Umbilical cord (tissue), 2 donors: ENCODE results near the gene RGS1. TPM values are rescaled to one million over a fixed set of nuclear protein-coding genes. Genes with fewer than 3 reads are reported as not detected.

ENCODE experiments used
- DNase-seq: peaks from one replicate; pipeline ENCODE4 v3.0.0-alpha.2; 2015; ENCODE audit warnings: low spot score
- total RNA-seq: library from RNA; depleted of rRNA; stranded (reverse); fragments of >200 nt; gene quantifications from one replicate; pipeline ENCODE4 v1.2.3, GENCODE V29; 2014; ENCODE audit warnings: low replicate concordance; ENCODE audit not compliant: insufficient read depth

The RGS1 gene, protein sequence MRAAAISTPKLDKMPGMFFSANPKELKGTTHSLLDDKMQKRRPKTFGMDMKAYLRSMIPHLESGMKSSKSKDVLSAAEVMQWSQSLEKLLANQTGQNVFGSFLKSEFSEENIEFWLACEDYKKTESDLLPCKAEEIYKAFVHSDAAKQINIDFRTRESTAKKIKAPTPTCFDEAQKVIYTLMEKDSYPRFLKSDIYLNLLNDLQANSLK
- total RNA-seq, result 84.7 TPM

DNA sequence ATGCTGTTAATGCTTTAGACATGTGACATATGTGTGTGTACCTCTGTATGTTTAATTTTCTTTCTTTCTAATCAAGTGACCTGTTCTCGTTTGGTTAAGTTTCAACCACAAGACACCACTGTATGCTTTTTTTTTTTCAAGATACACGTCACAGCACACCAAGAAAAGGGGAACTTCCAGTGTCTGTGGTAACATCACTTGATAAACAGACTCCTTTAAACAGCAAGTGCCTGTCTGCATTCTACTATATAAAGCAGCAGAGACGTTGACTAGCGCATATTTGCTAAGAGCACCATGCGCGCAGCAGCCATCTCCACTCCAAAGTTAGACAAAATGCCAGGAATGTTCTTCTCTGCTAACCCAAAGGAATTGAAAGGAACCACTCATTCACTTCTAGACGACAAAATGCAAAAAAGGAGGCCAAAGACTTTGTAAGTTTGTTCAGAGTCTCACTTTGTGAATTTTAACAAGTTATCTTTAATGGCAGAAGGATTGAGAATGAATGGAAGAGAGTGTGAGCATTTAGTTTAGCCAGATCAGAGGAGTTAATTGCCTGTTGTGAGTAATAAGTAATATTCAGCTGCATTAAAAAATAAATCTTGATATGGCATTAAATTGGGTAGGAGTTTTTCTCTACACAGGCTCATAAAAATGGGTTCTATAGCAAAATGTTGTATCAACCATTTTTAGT lies at the start of gene RGS1:
TSS of gene RGS1 (plus strand) at position 275 of the 691 bp plus-strand sequence. CDS start at position 295, 20 bp downstream.
- peak; percentile 43 for DNase-seq

DNA sequence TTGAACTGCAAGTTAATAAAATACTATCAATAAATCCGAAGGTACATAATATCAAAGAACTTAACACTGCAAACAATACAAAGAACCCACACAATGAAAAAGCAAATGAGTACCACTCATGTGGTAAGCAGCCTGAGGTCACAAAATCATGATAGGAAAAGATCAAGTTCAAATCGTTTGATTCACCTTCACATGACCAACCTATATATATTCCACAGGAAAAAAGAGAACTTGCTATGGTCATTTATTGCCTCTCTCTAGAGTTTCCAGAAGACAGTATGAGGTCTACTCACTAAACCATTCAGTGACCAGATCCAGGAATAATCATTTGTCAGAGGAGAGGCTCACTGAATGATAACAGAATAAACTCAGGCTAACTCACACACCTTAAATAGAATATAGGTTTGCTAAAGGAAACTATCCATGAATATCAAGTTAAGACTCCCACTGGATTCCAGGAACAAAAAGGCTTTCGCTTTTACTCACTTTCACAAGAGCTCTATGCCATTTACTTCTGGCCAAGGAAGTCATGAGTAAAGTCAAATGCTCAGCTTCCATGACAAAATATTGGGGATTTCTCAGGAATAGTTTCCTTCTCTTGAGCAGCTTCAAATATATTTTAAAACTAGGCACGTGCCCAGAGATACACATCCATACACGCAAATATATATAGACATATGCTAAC lies 48.3 kb upstream of the RGS1 start:
- DNase-seq, result no peak

DNA sequence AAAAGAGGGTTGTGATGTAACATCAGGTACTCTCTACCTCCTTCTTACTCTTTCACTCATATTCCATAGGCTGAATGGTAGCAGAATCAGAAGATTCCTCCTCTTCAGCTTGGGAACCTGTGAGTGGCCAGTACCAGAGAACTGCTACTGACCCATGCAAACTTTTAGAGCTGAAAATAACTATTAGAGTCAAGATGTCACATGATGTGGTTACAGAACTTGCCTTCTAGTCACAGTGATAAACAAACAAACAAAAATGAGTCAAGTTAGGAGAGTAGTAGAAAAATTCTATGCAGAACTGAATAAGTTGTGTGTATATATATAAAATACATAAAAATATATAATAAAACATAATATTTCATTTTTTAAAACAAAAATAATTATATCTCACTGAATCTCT lies 47.6 kb upstream of the RGS1 start:
- no peak for DNase-seq

DNA sequence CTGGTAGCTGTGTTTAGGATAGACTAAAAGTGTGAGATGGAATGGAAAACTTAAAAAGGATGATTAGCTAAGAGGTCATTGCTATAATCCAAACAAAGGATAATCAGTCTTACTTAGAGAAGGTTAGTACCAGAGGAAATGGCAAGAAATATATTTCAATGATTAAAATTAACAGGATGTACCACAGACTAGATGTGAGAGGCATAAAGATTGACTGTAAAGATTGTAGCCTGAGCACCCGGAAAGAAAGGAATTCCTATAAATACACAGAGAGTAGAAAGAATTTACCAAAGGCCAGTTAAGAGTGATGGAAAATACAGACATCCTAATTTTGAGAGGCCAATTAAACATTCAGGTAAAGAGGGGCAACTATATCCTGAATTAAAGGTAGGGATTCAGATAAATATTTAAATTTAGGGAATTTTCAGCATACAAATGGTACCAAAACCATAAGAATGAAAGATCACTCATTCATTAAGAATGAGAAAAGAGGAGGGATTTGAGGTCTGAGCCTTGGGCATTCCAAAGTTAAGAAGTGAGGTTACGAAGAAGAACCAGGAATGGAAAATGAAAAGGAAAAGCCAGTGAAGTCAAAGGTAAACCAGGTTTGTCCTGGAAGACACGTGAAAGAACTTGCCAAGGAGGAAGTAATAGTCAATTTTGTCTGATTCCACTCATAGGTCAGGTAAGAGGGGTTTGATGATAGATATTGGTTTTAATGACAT lies 46.4 kb upstream of the RGS1 start:
- DNase-seq, result no peak

DNA sequence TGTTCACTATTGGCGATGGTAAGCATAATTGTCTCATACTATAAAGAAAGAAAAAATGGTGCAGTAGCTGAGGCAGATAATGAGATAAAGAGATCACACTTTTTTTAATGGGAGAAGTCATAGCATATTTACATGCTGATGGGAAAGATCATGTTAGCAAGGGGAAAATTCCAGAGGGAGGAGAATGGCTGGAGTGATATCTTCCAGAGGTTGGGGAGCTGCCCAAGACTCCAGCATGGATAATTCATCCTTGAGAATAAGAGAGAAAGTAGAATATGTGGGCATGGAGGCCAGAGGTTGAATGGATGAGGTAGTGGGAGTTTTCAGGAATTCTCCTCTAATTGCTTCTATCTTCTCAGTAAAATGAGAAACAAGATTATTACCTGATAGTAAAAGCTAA lies 45.8 kb upstream of the RGS1 start:
- DNase-seq, result peak; percentile 62

DNA sequence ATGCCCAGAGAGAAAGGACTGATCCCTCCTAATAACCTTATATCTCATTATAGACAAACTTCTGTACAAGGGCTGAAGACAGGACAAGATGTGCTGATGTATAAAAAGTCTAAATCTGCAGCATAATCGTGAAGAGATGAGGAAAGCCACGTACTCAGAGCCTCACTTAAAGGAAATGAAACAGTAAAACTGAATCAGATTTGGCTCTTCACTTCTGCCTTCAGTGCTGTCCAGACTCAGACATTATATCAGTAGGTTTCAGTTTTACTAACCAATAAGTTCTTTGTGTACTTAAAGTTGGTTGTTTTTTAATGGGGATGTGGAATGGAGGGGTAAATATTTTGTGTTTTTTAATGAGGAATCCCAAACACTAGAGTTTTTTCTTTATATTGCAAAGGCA lies 45.3 kb upstream of the RGS1 start:
- DNase-seq, result peak; percentile 86

DNA sequence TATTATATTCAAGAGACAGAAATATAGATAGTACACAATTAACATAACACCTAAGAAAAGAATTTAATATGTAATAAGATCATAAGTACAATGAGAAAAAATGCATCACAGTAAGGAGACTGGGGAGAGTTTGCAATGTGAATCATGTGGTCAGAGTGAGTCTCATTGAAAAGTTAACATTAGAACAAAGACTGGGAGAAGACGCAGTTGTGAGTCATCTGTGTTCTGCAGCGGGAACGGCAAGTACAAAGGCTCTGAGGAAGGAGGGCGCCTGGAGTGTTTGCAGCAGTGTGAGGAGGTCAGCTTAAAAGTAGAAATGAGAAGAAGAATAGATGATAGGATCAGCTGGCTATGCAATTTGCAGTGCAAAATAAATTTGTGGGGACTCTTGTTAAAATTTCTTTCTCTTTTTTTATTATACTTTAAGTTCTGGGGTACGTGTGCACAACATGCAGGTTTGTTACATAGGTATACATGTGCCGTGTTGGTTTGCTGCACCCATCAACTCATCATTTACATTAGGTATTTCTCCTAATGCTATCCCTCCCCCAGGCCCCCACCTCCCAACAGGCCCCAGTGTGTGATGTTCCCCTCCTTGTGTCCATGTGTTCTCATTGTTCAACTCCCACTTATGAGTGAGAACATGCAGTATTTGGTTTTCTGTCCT lies 44.4 kb upstream of the RGS1 start:
- DNase-seq, result peak; percentile 76

DNA sequence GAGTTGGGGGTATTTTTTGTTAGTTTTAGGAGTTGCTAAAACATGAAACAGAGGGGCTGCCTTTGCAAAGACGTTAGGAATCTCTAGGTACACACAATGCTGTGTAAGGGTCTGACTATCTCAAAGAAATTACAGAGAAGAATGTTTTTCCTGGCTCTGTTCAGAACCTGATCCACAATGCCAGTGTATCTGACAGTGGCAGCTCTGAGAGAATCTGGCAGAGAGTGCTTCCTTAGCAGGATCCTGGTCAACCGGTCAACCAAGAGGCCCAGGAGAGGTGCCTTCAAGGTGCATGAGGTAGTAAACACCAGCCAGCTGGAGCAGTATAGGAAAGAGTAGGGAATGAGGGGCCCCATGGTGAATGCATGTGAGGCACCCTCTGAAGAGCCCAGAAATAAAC lies 40.9 kb upstream of the RGS1 start:
- no peak for DNase-seq

DNA sequence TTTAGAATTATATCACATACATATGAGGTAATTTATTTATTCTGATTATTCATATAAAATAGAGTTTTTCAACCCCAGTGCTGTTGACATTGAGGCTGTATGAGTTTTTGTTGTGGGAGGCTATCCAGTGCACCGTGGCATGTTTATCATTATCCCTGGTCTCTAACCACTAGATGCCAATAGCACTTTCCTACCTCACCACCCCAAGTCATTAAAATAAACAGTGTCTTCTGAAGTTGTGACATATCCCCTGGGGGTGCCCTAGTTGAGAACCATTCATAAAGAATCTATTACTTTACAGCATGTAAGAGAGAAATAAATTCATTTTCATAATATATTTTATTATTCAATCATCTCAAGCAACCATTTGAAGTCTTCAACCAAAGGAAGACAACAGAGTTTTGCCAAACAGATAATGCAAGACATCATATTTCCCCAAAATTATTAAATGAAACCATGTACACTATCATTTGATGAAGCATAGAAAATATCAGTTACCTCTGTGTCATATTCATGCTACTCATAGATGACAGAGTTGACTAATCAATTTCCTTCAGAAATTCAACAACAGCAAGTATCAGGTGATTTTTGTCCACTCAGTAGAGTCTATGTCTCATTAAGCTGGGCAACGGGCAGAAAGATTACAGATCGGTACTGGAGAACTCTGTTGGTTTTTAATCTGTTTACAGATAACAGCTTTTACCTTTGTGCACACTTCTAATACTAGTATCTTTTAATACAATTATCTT lies 39.5 kb upstream of the RGS1 start:
- DNase-seq, result no peak

DNA sequence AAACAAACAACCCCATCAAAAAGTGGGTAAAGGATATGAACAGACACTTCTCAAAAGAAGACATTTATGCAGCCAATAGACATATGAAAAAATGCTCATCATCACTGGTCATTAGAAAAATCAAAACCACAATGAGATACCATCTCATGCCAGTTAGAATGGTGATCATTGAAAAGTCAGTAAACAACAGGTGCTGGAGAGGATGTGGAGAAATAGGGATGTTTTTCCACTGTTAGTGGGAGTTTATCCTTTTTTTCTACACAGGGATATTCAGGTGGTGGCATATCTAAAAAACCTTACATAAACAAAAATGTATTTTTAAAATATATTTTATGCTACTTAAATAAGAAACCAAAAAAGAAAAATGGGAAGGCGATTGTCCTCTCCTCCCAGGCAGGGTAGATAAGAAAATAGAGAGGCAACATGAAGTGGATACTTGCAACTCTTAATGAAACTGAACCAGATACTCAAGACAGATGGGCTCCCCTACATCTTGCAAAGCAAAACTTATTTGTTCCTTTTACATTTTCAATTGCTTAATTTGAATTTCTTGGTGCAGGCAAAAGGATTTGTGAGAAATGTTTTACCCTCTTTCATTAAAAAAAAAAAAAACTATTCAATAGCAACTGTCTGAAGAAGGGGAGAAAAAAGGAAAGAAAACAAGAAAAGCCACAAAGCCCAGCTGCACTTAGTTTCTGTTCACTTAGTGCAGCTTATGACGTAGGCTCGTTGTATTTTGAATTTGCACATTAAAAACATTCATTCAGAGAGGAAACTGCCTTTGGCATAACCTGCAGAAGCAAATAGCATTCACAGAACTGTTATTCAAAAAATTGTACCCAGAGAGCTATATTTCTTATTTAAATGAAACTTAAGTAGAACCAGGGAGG lies 36.9 kb upstream of the RGS1 start:
- DNase-seq, result peak; percentile 81

DNA sequence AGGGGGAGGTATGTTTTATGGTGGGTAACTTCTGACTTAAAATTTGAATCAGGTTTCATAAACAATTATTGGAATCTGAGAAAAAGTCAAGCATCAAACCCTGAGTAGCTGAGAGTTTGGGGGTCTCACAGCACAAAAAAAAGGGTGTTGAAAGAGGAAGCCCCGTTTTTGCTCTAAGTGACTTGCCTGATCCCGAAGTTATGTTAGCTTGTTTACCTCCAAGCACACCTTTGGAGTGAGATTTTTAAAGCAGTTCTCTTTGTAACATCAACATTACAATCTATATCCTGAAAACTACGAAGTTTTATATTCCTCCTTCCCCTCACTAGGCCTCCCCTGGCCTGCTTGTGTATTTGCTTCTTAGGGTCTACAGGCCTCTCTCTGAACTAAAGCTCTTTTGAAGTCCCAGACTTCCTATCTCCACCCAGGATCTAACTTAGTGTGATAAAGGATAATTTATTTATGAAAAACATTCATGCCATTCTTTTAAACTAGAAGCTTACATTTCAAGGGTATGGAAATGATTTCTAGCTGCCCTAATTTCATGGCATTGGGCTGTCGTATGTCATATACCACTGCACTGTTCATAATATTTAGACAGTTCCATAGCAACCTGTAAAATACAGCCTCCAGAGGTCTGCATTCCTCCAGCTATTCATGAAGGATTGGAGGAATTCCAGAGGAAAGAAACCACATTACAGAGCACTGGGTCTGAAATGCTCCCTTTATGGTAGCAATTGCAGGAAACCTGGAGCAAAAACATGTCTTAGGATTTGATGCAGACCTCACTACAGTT lies 36.1 kb upstream of the RGS1 start:
- peak; percentile 98 for DNase-seq

DNA sequence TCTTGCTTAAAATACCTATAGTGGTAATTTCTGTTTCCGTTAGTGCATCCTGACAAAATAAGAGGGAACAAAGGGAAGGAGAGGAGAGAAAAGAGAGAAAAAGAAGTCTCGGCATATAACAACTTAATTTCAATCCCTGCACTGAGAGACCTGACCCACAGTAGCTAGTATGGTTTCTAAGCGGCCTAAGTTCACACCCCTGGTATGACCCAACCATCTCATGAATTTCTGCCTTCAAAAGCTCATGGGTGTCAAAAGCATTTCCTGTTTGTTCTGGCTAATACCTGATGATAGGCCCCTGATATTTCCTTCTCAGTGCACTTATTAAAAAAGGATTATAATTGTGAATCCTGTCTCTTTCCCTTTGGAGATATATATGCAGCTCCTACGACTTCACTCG lies 32.1 kb upstream of the RGS1 start:
- DNase-seq, result no peak

DNA sequence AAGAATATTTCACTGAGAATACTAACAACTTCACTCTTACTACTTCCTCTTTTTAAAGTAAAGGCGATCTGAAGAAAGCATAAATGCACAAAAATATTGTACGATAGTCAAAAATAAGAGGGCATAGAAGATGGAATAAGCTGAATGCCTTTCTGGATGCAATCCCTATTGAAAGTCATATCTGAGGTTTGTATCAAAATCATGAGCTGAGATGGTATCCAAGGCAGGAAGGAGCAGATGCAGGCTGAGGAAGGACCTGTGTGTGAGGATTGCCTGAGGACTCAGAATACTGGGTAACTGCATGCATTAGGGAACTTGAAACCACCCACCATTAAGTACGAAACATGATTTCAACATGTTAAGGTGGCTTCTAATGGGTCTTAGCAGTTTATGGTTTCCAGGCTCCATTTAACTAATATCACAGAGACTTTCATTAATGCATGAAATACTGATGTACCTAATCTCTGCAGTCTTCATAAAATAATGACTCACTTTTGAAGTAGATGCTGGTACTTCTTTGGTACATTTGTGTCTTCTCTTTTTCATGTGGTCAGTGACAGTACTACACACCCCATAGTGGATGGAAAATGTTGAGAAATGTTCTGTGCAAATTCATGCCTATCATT lies 29.6 kb upstream of the RGS1 start:
- DNase-seq, result no peak

DNA sequence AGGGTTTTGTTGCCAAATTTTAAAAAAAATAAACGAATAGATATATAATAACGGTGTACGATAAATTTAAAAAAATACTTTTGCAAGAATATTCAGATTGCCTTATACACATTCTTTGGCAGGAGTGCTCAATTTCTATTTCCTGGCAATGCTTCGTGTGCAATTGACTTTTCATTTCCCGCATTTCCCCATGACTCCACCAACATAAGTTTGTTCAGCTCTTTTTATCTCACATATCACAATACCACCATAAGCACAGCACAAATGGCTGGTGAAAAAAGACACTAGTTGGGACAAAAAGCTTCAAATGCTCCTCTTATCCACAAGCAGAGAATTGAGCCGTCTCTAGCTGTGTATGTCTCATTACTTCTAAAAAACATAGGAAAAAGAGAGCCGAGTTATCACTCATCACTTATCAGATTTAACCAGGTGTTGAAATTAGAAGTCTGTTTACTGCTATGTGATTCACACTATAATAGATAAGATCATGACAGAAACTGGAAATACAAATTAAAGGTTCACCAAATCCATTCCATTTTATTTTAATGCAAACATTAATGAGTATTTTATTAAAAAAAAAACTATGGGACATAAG lies 28.9 kb upstream of the RGS1 start:
- DNase-seq, result no peak

DNA sequence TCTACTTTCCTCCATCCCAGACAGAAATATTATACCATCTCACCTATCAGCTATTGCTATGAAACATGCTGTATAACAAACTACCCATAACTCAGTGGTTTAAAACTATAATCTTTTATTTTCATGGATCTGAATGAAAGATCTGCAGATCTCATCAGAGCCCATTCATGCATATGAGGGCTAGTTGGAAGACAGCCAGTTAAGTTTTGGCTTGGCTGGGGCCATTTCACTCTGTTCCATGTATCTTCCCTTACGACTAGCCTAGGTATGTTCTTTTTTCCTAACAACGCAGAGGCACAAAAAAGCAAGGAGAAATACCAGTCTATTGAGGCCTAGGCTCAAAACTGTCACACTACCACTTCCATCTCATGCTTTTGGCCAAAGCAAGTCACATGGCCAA lies 28.1 kb upstream of the RGS1 start:
- DNase-seq, result no peak

DNA sequence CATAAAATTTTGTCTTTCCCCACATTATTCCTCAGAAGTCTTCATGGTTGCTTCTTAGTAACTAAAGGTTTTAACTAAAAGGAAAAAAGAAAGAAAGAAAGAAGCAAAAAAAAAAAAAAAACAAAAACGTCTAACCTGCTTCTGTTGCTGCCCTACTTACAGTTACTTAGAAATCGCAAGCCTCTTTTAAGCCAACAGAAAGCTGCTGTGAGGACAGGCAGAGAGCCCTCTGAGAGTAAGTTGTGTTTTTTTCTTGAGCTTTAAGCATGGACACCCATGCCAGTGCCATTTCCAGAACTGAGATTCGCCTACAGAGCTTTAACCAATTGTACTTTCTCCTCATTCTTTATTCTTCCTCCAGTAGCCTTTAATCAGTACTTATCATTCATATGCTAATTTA lies 25.6 kb upstream of the RGS1 start:
- no peak for DNase-seq

DNA sequence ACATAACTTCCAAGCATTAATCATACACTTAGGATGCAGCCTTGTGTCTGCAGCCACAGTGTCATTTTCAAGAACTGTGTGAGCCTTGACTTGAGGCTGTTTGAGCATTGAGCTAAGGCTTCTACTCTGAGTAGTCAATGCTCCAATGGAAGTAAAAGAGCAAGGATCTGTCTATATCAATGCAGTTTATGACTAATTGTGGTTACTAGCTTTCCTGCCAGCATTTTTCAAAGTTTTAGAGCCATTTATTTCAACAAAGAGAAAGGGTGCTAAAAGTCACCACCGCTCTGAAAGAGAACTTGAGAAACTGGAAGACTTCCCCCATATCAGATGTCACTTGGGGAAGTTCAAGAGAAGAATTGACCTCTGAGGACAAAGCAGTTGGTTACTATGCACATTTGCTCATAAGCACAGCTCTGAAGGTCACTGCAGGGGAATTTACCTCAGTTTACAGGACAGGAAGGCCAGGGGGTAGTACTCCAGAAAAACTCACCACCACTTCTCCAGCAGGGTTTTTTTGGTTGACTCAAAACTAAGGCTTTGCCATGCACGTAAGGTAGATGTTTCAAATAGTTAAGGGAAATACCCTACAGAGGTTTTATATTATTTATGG lies 24.5 kb upstream of the RGS1 start:
- no peak for DNase-seq

DNA sequence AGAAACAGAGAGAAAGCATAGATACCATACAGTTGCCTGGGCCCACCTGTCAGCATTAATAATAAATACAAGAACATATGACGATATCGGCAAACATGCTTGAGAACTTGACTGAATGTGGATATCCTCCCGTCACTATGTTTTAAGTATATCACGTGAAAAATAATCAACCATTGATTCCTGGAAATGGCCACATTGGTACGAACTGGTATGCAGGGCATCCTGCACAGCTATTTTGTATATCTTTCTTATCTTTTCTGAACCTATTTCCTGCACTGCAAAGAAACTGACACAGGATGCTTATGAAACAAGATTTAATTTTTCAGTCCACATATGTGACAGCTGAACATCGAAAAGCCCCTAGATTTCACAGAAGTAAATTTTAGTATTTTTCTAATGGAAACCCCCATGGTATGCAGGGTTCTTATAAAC lies 22.8 kb upstream of the RGS1 start:
- DNase-seq, result no peak
